ENCODE results near the gene MANSC4.

The MANSC4 gene

GRCh38 chr12:27797301-27798025, 17.4 kb upstream of the MANSC4 start:
- Histone ChIP-seq H3K4me1 (ENCODE audit: control insufficient read depth, low read depth, low read length) (no peaks in the 10 kb centered on the region), H3K9ac (ENCODE audit: low read length) (no peak overlapping the region), H3K27me3 (ENCODE audit: control insufficient read depth, insufficient read depth, low read length) (no peaks in the 10 kb centered on the region), H3K36me3 (ENCODE audit: control insufficient read depth, low read depth, low read length) (peaks cover 49% of the 10 kb centered on the region), H3K27ac (ENCODE audit: low read length) (no peak overlapping the region), H3K9me3 (ENCODE audit: control insufficient read depth, low read depth, low read length) (no peaks in the 10 kb centered on the region), H3K4me3 (ENCODE audit: low read length) (no peak overlapping the region)

- H3K4me3 ChIP-seq (ENCODE audit: low read length) = no peak overlapping the region
- H3K27me3 ChIP-seq (ENCODE audit: control insufficient read depth, insufficient read depth, low read length) = no peaks in the 10 kb centered on the region
- H3K9me3 ChIP-seq (ENCODE audit: control insufficient read depth, low read depth, low read length) = no peaks in the 10 kb centered on the region
- peaks cover 56% of the 10 kb centered on the region for H3K36me3 ChIP-seq (ENCODE audit: control insufficient read depth, low read depth, low read length)
- H3K9ac ChIP-seq (ENCODE audit: low read length) = no peak overlapping the region
- no peak overlapping the region for H3K27ac ChIP-seq (ENCODE audit: low read length)
- H3K4me1 ChIP-seq (ENCODE audit: control insufficient read depth, low read depth, low read length) = no peaks in the 10 kb centered on the region
Observed at GRCh38 chr12:27796128-27796527, 16.1 kb upstream of the MANSC4 start.

GRCh38 chr12:27794818-27795584, 15.0 kb upstream of the MANSC4 start:
- Histone ChIP-seq H3K27ac (ENCODE audit: low read length) (no peak overlapping the region), H3K4me1 (ENCODE audit: control insufficient read depth, low read depth, low read length) (no peaks in the 10 kb centered on the region), H3K4me3 (ENCODE audit: low read length) (no peak overlapping the region), H3K36me3 (ENCODE audit: control insufficient read depth, low read depth, low read length) (peaks cover 56% of the 10 kb centered on the region), H3K9me3 (ENCODE audit: control insufficient read depth, low read depth, low read length) (no peaks in the 10 kb centered on the region), H3K9ac (ENCODE audit: low read length) (no peak overlapping the region), H3K27me3 (ENCODE audit: control insufficient read depth, insufficient read depth, low read length) (no peaks in the 10 kb centered on the region)

GRCh38 chr12:27790179-27790578, 10.1 kb upstream of the MANSC4 start:
- H3K36me3 ChIP-seq (ENCODE audit: control insufficient read depth, low read depth, low read length) = peaks cover 25% of the 10 kb centered on the region
- H3K4me3 ChIP-seq (ENCODE audit: low read length) = no peak overlapping the region
- no peaks in the 10 kb centered on the region for H3K27me3 ChIP-seq (ENCODE audit: control insufficient read depth, insufficient read depth, low read length)
- no peak overlapping the region for H3K27ac ChIP-seq (ENCODE audit: low read length)
- H3K9me3 ChIP-seq (ENCODE audit: control insufficient read depth, low read depth, low read length) = no peaks in the 10 kb centered on the region
- H3K4me1 ChIP-seq (ENCODE audit: control insufficient read depth, low read depth, low read length) = no peaks in the 10 kb centered on the region
- no peak overlapping the region for H3K9ac ChIP-seq (ENCODE audit: low read length)

- no peak overlapping the region for H3K4me3 ChIP-seq (ENCODE audit: low read length)
- H3K9me3 ChIP-seq (ENCODE audit: control insufficient read depth, low read depth, low read length) = no peaks in the 10 kb centered on the region
- peaks cover 7% of the 10 kb centered on the region for H3K36me3 ChIP-seq (ENCODE audit: control insufficient read depth, low read depth, low read length)
Observed at GRCh38 chr12:27787559-27787958, 7.5 kb upstream of the MANSC4 start.

GRCh38 chr12:27785882-27786570, 6.0 kb upstream of the MANSC4 start:
- Histone ChIP-seq H3K4me1 (ENCODE audit: control insufficient read depth, low read depth, low read length) (peaks cover 15% of the 10 kb centered on the region), H3K36me3 (ENCODE audit: control insufficient read depth, low read depth, low read length) (no peaks in the 10 kb centered on the region), H3K4me3 (ENCODE audit: low read length) (no peak overlapping the region), H3K9me3 (ENCODE audit: control insufficient read depth, low read depth, low read length) (no peaks in the 10 kb centered on the region), H3K27ac (ENCODE audit: low read length) (no peak overlapping the region), H3K27me3 (ENCODE audit: control insufficient read depth, insufficient read depth, low read length) (no peaks in the 10 kb centered on the region), H3K9ac (ENCODE audit: low read length) (no peak overlapping the region)

More at GRCh38 chr12:27787559-27787958, 7.5 kb upstream of the MANSC4 start:
- H3K27me3 ChIP-seq (ENCODE audit: control insufficient read depth, insufficient read depth, low read length) = no peaks in the 10 kb centered on the region
- no peak overlapping the region for H3K9ac ChIP-seq (ENCODE audit: low read length)
- H3K4me1 ChIP-seq (ENCODE audit: control insufficient read depth, low read depth, low read length) = peaks cover under 1% of the 10 kb centered on the region
- no peak overlapping the region for H3K27ac ChIP-seq (ENCODE audit: low read length)

GRCh38 chr12:27782481-27782880, 2.4 kb upstream of the MANSC4 start:
- peaks cover 24% of the 10 kb centered on the region for H3K4me1 ChIP-seq (ENCODE audit: control insufficient read depth, low read depth, low read length)
- H3K27me3 ChIP-seq (ENCODE audit: control insufficient read depth, insufficient read depth, low read length) = no peaks in the 10 kb centered on the region
- H3K4me3 ChIP-seq (ENCODE audit: low read length) = peak overlapping the region; percentile 60
- no peak overlapping the region for H3K9ac ChIP-seq (ENCODE audit: low read length)
- no peak overlapping the region for H3K27ac ChIP-seq (ENCODE audit: low read length)
- H3K9me3 ChIP-seq (ENCODE audit: control insufficient read depth, low read depth, low read length) = no peaks in the 10 kb centered on the region
- H3K36me3 ChIP-seq (ENCODE audit: control insufficient read depth, low read depth, low read length) = no peaks in the 10 kb centered on the region

- no peak overlapping the region for H3K27ac ChIP-seq (ENCODE audit: low read length)
Observed at GRCh38 chr12:27781680-27782079, 1.6 kb upstream of the MANSC4 start.

GRCh38 chr12:27780612-27781408, 774 bp upstream of the MANSC4 start:
- Histone ChIP-seq H3K36me3 (ENCODE audit: control insufficient read depth, low read depth, low read length) (no peaks in the 10 kb centered on the region), H3K27me3 (ENCODE audit: control insufficient read depth, insufficient read depth, low read length) (no peaks in the 10 kb centered on the region), H3K4me3 (ENCODE audit: low read length) (peak overlapping the region; percentile 60), H3K9me3 (ENCODE audit: control insufficient read depth, low read depth, low read length) (no peaks in the 10 kb centered on the region), H3K9ac (ENCODE audit: low read length) (peak overlapping the region; percentile 72), H3K27ac (ENCODE audit: low read length) (no peak overlapping the region), H3K4me1 (ENCODE audit: control insufficient read depth, low read depth, low read length) (peaks cover 24% of the 10 kb centered on the region)

More at GRCh38 chr12:27781680-27782079, 1.6 kb upstream of the MANSC4 start:
- H3K4me3 ChIP-seq (ENCODE audit: low read length) = peak overlapping the region; percentile 60
- H3K36me3 ChIP-seq (ENCODE audit: control insufficient read depth, low read depth, low read length) = no peaks in the 10 kb centered on the region
- H3K9ac ChIP-seq (ENCODE audit: low read length) = peak overlapping the region; percentile 72
- H3K4me1 ChIP-seq (ENCODE audit: control insufficient read depth, low read depth, low read length) = peaks cover 24% of the 10 kb centered on the region
- no peaks in the 10 kb centered on the region for H3K27me3 ChIP-seq (ENCODE audit: control insufficient read depth, insufficient read depth, low read length)
- no peaks in the 10 kb centered on the region for H3K9me3 ChIP-seq (ENCODE audit: control insufficient read depth, low read depth, low read length)

- H3K36me3 ChIP-seq (ENCODE audit: control insufficient read depth, low read depth, low read length) = no peaks in the 10 kb centered on the region
- no peaks in the 10 kb centered on the region for H3K9me3 ChIP-seq (ENCODE audit: control insufficient read depth, low read depth, low read length)
- H3K27ac ChIP-seq (ENCODE audit: low read length) = no peak overlapping the region
- peaks cover 24% of the 10 kb centered on the region for H3K4me1 ChIP-seq (ENCODE audit: control insufficient read depth, low read depth, low read length)
- peak overlapping the region; percentile 72 for H3K9ac ChIP-seq (ENCODE audit: low read length)
- peak overlapping the region; percentile 60 for H3K4me3 ChIP-seq (ENCODE audit: low read length)
- H3K27me3 ChIP-seq (ENCODE audit: control insufficient read depth, insufficient read depth, low read length) = no peaks in the 10 kb centered on the region
Observed at GRCh38 chr12:27779416-27779919, 568 bp downstream of the MANSC4 start.

- peaks cover 24% of the 10 kb centered on the region for H3K4me1 ChIP-seq (ENCODE audit: control insufficient read depth, low read depth, low read length)
- H3K27me3 ChIP-seq (ENCODE audit: control insufficient read depth, insufficient read depth, low read length) = no peaks in the 10 kb centered on the region
- no peak overlapping the region for H3K9ac ChIP-seq (ENCODE audit: low read length)
- no peak overlapping the region for H3K27ac ChIP-seq (ENCODE audit: low read length)
- H3K9me3 ChIP-seq (ENCODE audit: control insufficient read depth, low read depth, low read length) = no peaks in the 10 kb centered on the region
- no peak overlapping the region for H3K4me3 ChIP-seq (ENCODE audit: low read length)
- H3K36me3 ChIP-seq (ENCODE audit: control insufficient read depth, low read depth, low read length) = no peaks in the 10 kb centered on the region
Observed at GRCh38 chr12:27778206-27778605, 1.8 kb downstream of the MANSC4 start.

Measured in iPS-18a (cell line).